ENCODE data around the gene TMPRSS13. TPM values are rescaled to one million over a fixed set of nuclear protein-coding genes. Genes with fewer than 3 reads are reported as not detected.

Gene TMPRSS13
- total RNA-seq, 4 donors from 2014 or later = 11.1 to 31.7 (median 21.0) TPM

DNA sequence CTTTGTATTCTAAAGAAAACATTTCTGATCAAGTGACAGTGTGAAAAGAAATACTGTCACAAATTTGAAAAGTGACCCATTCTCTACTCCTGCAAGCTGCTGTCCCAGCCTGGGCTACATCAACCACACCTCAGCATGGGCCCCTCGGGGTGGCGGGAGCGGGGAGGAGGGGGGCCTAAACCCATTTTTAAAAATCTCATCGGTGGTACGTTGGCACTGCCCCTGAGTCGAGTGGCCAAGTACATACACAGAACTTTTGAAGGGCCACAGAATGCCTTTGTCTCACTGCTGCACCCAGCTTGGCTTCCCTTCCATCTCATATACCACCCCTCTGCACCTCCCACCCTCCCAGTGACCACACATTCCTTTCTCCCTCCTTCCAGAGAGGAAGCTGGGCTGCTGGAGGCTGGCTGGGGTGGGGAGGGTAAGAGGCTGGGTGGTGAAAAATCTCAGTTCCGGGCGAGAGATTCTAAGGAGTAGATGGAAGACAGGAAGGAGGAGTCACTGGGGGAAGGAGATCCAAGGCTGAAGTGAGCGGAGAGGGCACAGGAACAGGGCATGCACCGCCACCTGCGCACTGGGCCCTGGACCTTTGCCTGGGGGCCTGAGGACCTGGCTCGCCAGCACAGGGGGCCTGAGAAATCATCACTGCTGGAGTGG, 73.9 kb downstream of the TMPRSS13 start:
- WGBS, 2 donors = 65 to 77% methylated on average over 11 to 12 of the region's 12 CpGs
- Histone ChIP-seq H3K4me3 (no peak overlapping the region), H3K27ac (no peak overlapping the region), H3K27me3 (peaks cover 0 to 16% (median 0%) of the 10 kb centered on the region in 4 donors), H3K9me3 (peaks cover 0 to 5% (median 0%) of the 10 kb centered on the region in 3 donors), H3K4me1 (no peaks in the 10 kb centered on the region), H3K36me3 (no peaks in the 10 kb centered on the region)
- TF ChIP-seq, protein P1, sequence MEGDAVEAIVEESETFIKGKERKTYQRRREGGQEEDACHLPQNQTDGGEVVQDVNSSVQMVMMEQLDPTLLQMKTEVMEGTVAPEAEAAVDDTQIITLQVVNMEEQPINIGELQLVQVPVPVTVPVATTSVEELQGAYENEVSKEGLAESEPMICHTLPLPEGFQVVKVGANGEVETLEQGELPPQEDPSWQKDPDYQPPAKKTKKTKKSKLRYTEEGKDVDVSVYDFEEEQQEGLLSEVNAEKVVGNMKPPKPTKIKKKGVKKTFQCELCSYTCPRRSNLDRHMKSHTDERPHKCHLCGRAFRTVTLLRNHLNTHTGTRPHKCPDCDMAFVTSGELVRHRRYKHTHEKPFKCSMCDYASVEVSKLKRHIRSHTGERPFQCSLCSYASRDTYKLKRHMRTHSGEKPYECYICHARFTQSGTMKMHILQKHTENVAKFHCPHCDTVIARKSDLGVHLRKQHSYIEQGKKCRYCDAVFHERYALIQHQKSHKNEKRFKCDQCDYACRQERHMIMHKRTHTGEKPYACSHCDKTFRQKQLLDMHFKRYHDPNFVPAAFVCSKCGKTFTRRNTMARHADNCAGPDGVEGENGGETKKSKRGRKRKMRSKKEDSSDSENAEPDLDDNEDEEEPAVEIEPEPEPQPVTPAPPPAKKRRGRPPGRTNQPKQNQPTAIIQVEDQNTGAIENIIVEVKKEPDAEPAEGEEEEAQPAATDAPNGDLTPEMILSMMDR (IDR thresholded peaks at IDR 0.05) = no peak
- TF ChIP-seq POLR2A (IDR thresholded peaks at IDR 0.05) = no peak
- intact Hi-C loops (cut with DNase I) = no loop called here
- no peak for DNase-seq

DNA sequence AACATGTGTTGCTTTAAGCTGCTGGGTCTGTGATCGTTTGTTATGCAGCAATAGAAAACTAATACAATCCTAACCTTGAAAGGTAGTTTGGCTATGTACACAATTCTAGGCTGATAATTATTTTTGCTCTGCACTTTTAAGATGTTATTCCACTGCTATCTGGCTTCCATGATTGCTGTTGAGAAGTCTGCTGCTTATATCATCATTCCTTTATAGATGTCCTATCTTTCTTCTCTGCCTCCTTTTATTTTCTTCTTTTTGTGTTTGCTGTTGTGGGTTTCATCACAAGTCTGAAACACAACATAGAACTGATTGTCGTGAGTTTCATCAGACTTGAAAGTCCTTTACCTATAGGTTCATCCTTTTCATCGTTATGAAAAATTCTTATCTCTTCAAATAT, 76.9 kb downstream of the TMPRSS13 start:
- Histone ChIP-seq H3K9me3 (peaks cover 0 to 5% (median 0%) of the 10 kb centered on the region in 3 donors), H3K4me3 (no peak overlapping the region), H3K27me3 (peaks cover 0 to 16% (median 0%) of the 10 kb centered on the region in 4 donors), H3K27ac (no peak overlapping the region), H3K36me3 (no peaks in the 10 kb centered on the region), H3K4me1 (no peaks in the 10 kb centered on the region)
- no peak for TF ChIP-seq POLR2A (IDR thresholded peaks at IDR 0.05)
- TF ChIP-seq, protein P1 (IDR thresholded peaks at IDR 0.05) = no peak
- WGBS, 2 donors = 63% methylated on average over 3 of the region's 3 CpGs
- no peak for DNase-seq
- intact Hi-C loops (cut with DNase I) = no loop called here

DNA sequence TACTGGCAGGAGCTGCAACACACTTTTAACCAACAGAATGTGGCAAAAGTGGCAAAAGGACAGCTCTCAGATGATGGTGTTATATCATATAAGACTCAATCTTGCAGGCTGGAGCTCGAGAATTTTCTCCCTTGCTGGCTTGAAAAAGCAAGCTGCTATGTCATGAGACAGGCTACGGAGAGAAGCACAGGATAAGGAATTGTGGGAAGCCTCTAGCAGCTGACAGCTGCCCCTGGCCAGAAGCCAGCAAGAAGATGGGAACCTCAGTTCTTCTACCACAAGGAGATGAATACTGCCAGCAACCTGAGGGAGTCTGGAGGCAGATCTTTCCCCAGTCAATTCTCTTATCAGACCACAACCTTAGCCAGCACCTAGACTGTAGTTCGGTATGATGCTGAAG, 77.3 kb downstream of the TMPRSS13 start:
- DNase-seq = no peak

DNA sequence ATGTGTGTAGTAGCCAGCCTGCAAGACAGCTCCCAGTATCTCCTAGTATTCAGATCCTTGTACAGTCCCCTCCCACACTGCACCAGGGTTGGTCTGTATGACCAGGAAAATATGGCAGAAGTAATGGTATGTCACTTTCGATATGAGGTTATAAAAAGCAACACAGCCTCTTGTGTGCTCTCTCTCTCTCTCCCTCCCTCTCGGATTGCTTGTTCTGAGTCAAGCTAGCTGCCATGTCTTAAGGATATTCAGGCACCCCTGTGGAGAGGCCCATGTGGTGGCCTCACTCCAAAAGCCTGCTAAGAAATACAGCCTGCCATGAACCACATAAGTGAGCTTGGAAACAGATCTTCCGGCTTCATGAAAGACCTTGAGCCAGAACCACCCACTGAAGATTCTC, 78.1 kb downstream of the TMPRSS13 start:
- H3K27me3 ChIP-seq = peaks cover 0 to 16% (median 0%) of the 10 kb centered on the region in 4 donors
- peaks cover 0 to 5% (median 0%) of the 10 kb centered on the region in 3 donors for H3K9me3 ChIP-seq
- H3K36me3 ChIP-seq = no peaks in the 10 kb centered on the region
- H3K27ac ChIP-seq = no peak overlapping the region
- no peak overlapping the region for H3K4me3 ChIP-seq
- no peak for TF ChIP-seq POLR2A (IDR thresholded peaks at IDR 0.05)
- TF ChIP-seq, protein P1 (IDR thresholded peaks at IDR 0.05) = no peak
- intact Hi-C loops (cut with DNase I) = no loop called here
- no peak for DNase-seq
- 74 to 80% methylated on average over 3 of the region's 3 CpGs for WGBS, 2 donors
- no peaks in the 10 kb centered on the region for H3K4me1 ChIP-seq

More for the DNA sequence above, 77.3 kb downstream of the TMPRSS13 start:
- intact Hi-C loops (cut with DNase I) = no loop called here
- no peaks in the 10 kb centered on the region for H3K36me3 ChIP-seq
- no peaks in the 10 kb centered on the region for H3K4me1 ChIP-seq
- WGBS, 2 donors = 56 to 57% methylated on average over 3 of the region's 3 CpGs
- peaks cover 0 to 16% (median 0%) of the 10 kb centered on the region in 4 donors for H3K27me3 ChIP-seq
- no peak overlapping the region for H3K27ac ChIP-seq
- H3K9me3 ChIP-seq = peaks cover 0 to 5% (median 0%) of the 10 kb centered on the region in 3 donors
- no peak overlapping the region for H3K4me3 ChIP-seq
- TF ChIP-seq, protein P1 (IDR thresholded peaks at IDR 0.05) = no peak
- TF ChIP-seq POLR2A (IDR thresholded peaks at IDR 0.05) = no peak

Other genes with a start within 250 kb of the TMPRSS13 start
- under 1 TPM in 2 of 4 donors, not detected in 2; 0.04 to 0.19 TPM for gene DSCAML1, start 132.2 kb downstream of the TMPRSS13 start, total RNA-seq
- under 1 TPM in 2 of 4 donors, not detected in 2; 0.19 to 0.95 TPM for gene FXYD2, start 104.7 kb downstream of the TMPRSS13 start, total RNA-seq
- 10 to 100 TPM in 1 of 4 donors, 1 to 10 TPM in 2, under 1 TPM in 1; 0.61 to 27.7 (median 2.1) TPM for gene FXYD6, start 52.7 kb downstream of the TMPRSS13 start, total RNA-seq
- 10 to 100 TPM in 2 of 4 donors, 1 to 10 TPM in 2; 2.2 to 21.2 (median 11.3) TPM for gene IL10RA, start 57.0 kb upstream of the TMPRSS13 start, total RNA-seq
- 100 to 1,000 TPM; 142 to 197 (median 161) TPM for gene TMPRSS4, start 147.7 kb upstream of the TMPRSS13 start, total RNA-seq
- not detected for gene SMIM35, start 157.6 kb upstream of the TMPRSS13 start, total RNA-seq
- 1 to 10 TPM in 3 of 4 donors, under 1 TPM in 1; 0.87 to 4.2 (median 1.3) TPM for gene SCN4B, start 223.4 kb upstream of the TMPRSS13 start, total RNA-seq
- 1 to 10 TPM in 1 of 4 donors, under 1 TPM in 1, not detected in 2; 0.38 to 1.1 TPM for gene SCN2B, start 247.2 kb upstream of the TMPRSS13 start, total RNA-seq

Measured in esophagus squamous epithelium (tissue), 5 donors.